T-cell (primary cell): Measurements from ENCODE around the gene MS4A15. TPM values are rescaled to one million over a fixed set of nuclear protein-coding genes. Genes with fewer than 3 reads are reported as not detected.

ENCODE experiments used
- ATAC-seq, 4 experiments: fragments of 200-7000 bp in 3 of 4; fragments of 150-1000 bp in 1 of 4; cut with Tn5 transposase; replicated peaks in 1 of 4; 1 replicate in 3 of 4; 2 replicates in 1 of 4; pipeline ENCODE4 v1.10.0; 2021; ENCODE audit warnings: moderate library complexity in 3 of 4, mild to moderate bottlenecking in 2 of 4, moderate number of reproducible peaks in 1 of 4
- CTCF ChIA-PET, 2 donors: fragments of 300-600 bp; sonication (Branson Sonifier 250); formaldehyde crosslinking; loops; one replicate each; lab custom pipeline; 2022; ENCODE audit warnings: antibody characterized with exemption in 2 of 2; lab: Charles Lee
- POLR2A ChIA-PET, 2 donors: fragments of 300-600 bp; sonication (Branson Sonifier 250); formaldehyde crosslinking; loops; one replicate each; lab custom pipeline; 2022; ENCODE audit warnings: antibody characterized with exemption in 2 of 2; lab: Charles Lee
- DNase-seq, 35 experiments: peaks; one replicate each; pipeline versions ENCODE4 v3.0.0 to v3.0.0-alpha.2; 2013 to 2023
- H3K27ac ChIP-seq: one replicate; pipeline ENCODE4 v1.5.1; 2013; ENCODE audit warnings: low read length
- H3K27me3 ChIP-seq, 2 experiments: replicated peaks in 1 of 2; 1 replicate in 1 of 2; 2 replicates in 1 of 2; pipeline versions ENCODE4 v1.6.1 to v1.7.0; 2013; ENCODE audit warnings: low read length in 1 of 2, mixed read lengths in 1 of 2; ENCODE audit not compliant: control insufficient read depth in 2 of 2, insufficient read depth in 2 of 2; ENCODE audit errors: extremely low read depth in 1 of 2
- H3K36me3 ChIP-seq, 2 donors: 1 replicate in 1 of 2; 2 replicates in 1 of 2; pipeline versions ENCODE4 v1.6.1 to v1.7.0; 2013; ENCODE audit warnings: low read length in 1 of 2; ENCODE audit not compliant: control insufficient read depth in 2 of 2, insufficient read depth in 1 of 2; ENCODE audit errors: extremely low read depth in 1 of 2
- H3K4me1 ChIP-seq, 2 experiments: 1 replicate in 1 of 2; 2 replicates in 1 of 2; pipeline versions ENCODE4 v1.6.1 to v1.7.0; 2013; ENCODE audit warnings: low read length in 2 of 2, mixed read lengths in 1 of 2; ENCODE audit not compliant: insufficient read depth in 2 of 2, control insufficient read depth in 1 of 2; ENCODE audit errors: extremely low read depth in 1 of 2
- H3K4me3 ChIP-seq, 2 donors: 1 replicate in 1 of 2; 2 replicates in 1 of 2; pipeline versions ENCODE4 v1.5.1 to v1.7.0; 2013; ENCODE audit warnings: mild to moderate bottlenecking in 2 of 2, low read length in 1 of 2, moderate library complexity in 1 of 2; ENCODE audit not compliant: control insufficient read depth in 1 of 2; ENCODE audit errors: extremely low read depth in 1 of 2
- H3K9me3 ChIP-seq: 2 replicates; pipeline ENCODE4 v1.7.0; 2013
- H3K27ac Mint-ChIP-seq, 2 donors: one replicate each; pipeline ENCODE4 v1.8.0; 2020 to 2021; ENCODE audit warnings: mild to moderate bottlenecking in 2 of 2, mixed read lengths in 2 of 2
- H3K27me3 Mint-ChIP-seq, 2 donors: one replicate each; pipeline ENCODE4 v1.8.0; 2021 to 2022; ENCODE audit warnings: mixed read lengths in 2 of 2
- H3K36me3 Mint-ChIP-seq: one replicate; pipeline ENCODE4 v1.8.0; 2021; ENCODE audit warnings: mixed read lengths
- H3K4me1 Mint-ChIP-seq, 3 donors: one replicate each; pipeline ENCODE4 v1.8.0; 2020 to 2022; ENCODE audit warnings: mixed read lengths in 3 of 3, mild to moderate bottlenecking in 1 of 3
- H3K4me3 Mint-ChIP-seq, 3 donors: one replicate each; pipeline ENCODE4 v1.8.0; 2020 to 2022; ENCODE audit warnings: mild to moderate bottlenecking in 3 of 3, mixed read lengths in 3 of 3, moderate library complexity in 3 of 3
- H3K9me3 Mint-ChIP-seq, 3 donors: one replicate each; pipeline ENCODE4 v1.8.0; 2020 to 2022; ENCODE audit warnings: mixed read lengths in 3 of 3
- WGBS: methylation state at CpG from one replicate; pipeline ENCODE4 v1.1.5; 2013; ENCODE audit warnings: missing lambda C conversion rate; ENCODE audit not compliant: insufficient coverage; 5-methylcytosine and 5-hydroxymethylcytosine counted together
- total RNA-seq, 35 experiments: library from RNA in 6 of 35; stranded (reverse) in 6 of 35; fragments of 120-200 nt in 1 of 35; gene quantifications; one replicate each; pipeline versions ENCODE4 v1.2.1 to v1.2.4 and lab custom pipeline; 2013 to 2026

MS4A15 gene
- total RNA-seq, 5 donors from 2014 or later (not counting 1 experiment from before 2014, with no cell fraction given) = not detected

DNA sequence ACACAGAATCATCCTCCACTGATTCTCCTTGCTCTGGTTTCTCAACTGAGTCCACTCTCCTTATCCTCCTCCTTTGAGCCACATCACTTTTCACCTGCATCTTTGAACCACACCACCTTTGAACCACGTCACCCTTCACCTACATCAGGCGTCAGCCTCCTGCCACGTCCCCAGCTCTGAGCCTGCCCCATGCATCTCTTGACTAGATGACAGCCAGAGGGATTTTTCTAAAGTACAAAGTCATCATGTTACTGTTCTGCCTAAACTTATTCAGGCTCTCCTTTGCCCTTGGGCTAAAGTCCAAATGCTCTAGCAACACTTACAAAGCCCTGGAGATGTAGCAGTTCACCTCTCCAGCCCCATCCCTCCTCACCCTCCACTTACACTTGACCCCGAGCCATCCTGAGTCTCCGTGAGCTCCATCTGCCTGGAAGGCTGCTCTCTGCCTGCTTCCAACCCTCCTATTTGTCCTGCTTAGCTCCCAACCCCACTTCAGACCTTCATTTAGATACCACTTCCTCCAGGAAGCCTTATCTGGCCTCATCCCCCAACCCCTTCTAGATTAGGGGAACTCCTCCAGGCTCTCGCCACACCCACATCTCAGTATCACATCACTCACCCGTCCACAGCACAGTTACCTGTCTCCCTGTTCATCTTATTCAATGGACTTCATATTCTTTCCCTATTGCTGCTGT lies 24.8 kb downstream of the MS4A15 start:
- ChIA-PET CTCF (interaction anchor here (0.7 to 0.8 kb wide), 2 partner anchors 19 to 854 kb away, joined by 3 to 6 read pairs; no protein-coding TSS in a partner anchor), POLR2A (interaction anchor here in 1 of 2 donors (0.6 kb wide), 1 partner anchor 1801 kb away, joined by 8 read pairs; no protein-coding TSS in a partner anchor)
- Mint-ChIP-seq H3K4me3 (no peak overlapping the region), H3K36me3 (no peaks in the 10 kb centered on the region), H3K27me3 (no peaks in the 10 kb centered on the region), H3K4me1 (no peaks in the 10 kb centered on the region), H3K27ac (no peak overlapping the region), H3K9me3 (no peaks in the 10 kb centered on the region)
- H3K27me3 ChIP-seq = peaks cover 2 to 5% of the 10 kb centered on the region in 2 experiments
- no peaks in the 10 kb centered on the region for H3K9me3 ChIP-seq
- ATAC-seq = no peak
- no peaks in the 10 kb centered on the region for H3K4me1 ChIP-seq
- no peak for DNase-seq
- no peaks in the 10 kb centered on the region for H3K36me3 ChIP-seq
- H3K4me3 ChIP-seq = no peak overlapping the region
- WGBS = 79% methylated on average over 7 of the region's 7 CpGs
- H3K27ac ChIP-seq = no peak overlapping the region

DNA sequence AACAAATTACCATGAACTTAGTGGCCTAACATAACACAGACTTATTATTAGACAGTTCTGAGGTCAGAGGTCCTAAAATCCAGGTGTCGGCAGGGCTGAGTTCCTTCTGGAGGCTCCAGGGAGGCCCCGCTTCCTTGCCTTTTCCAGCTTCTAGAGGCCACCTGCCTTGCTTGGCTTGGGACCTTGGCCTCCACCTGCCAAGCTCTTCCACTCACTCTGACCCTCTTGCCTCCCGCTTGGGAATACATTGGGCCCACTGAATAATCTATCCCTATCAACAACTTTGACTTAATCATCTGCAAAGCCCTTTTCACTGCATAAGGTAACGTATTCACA lies 25.3 kb downstream of the MS4A15 start:
- Mint-ChIP-seq H3K4me3 (no peak overlapping the region), H3K27ac (no peak overlapping the region), H3K27me3 (no peaks in the 10 kb centered on the region), H3K36me3 (no peaks in the 10 kb centered on the region), H3K4me1 (no peaks in the 10 kb centered on the region), H3K9me3 (no peaks in the 10 kb centered on the region)
- H3K27ac ChIP-seq = no peak overlapping the region
- no peak for ATAC-seq
- DNase-seq = no peak
- WGBS = 100% methylated on average over 2 of the region's 4 CpGs
- peaks cover 2 to 5% of the 10 kb centered on the region in 2 experiments for H3K27me3 ChIP-seq
- no peaks in the 10 kb centered on the region for H3K36me3 ChIP-seq
- POLR2A ChIA-PET = interaction anchor here in 1 of 2 donors (0.6 kb wide), 1 partner anchor 1801 kb away, joined by 8 read pairs; no protein-coding TSS in a partner anchor
- no peaks in the 10 kb centered on the region for H3K9me3 ChIP-seq
- H3K4me3 ChIP-seq = no peak overlapping the region
- CTCF ChIA-PET = interaction anchor here in 1 of 2 donors (0.7 kb wide), 1 partner anchor 853 kb away, joined by 6 read pairs; no protein-coding TSS in a partner anchor
- no peaks in the 10 kb centered on the region for H3K4me1 ChIP-seq

DNA sequence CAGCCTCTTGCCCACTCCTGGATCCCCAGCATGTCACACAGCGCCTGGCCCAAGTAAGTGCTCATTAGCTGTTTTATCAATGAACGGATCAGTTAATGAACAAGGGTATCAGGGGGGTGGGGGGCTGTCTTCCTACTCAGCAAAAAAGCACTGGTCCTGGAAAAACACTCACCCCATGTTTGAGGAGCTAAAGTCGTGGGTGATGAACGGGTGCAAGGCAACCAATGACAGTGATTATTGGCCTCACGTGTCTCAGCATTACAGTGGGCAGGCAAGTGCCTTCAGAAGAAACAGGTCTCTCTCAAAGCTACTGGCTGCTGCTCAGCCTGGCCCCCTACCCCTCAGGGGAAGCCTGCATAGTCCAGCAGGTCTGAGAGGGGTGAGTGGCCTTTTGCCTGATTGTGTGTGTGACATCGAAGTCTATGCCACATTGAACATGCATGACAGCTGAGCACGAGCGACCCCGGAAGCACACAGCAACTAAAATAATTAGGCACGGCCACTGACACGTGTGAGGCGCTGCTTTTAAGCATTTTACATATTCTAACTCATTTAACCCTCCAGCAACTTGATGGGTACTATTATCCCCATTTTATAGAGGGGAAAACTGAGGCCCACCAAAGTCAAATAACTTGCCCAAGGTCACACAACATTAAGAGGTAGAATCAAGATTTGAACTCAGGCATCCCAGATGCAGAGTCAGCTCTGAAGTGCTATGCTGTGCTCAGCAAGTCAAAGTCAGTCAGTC lies 25.9 kb downstream of the MS4A15 start:
- Mint-ChIP-seq H3K36me3 (no peaks in the 10 kb centered on the region), H3K4me3 (no peak overlapping the region), H3K27me3 (no peaks in the 10 kb centered on the region), H3K9me3 (no peaks in the 10 kb centered on the region), H3K4me1 (no peaks in the 10 kb centered on the region), H3K27ac (no peak overlapping the region)
- Histone ChIP-seq H3K27me3 (peaks cover 2 to 5% of the 10 kb centered on the region in 2 experiments), H3K9me3 (no peaks in the 10 kb centered on the region), H3K36me3 (no peaks in the 10 kb centered on the region), H3K4me3 (no peak overlapping the region), H3K4me1 (no peaks in the 10 kb centered on the region), H3K27ac (no peak overlapping the region)
- POLR2A ChIA-PET = interaction anchor here in 1 of 2 donors (0.6 kb wide), 1 partner anchor 1800 kb away, joined by 8 read pairs; no protein-coding TSS in a partner anchor
- CTCF ChIA-PET = interaction anchor here in 1 of 2 donors (0.7 kb wide), 1 partner anchor 852 kb away, joined by 6 read pairs; no protein-coding TSS in a partner anchor
- DNase-seq = no peak
- WGBS = 60% methylated on average over 3 of the region's 12 CpGs
- no peak for ATAC-seq

DNA sequence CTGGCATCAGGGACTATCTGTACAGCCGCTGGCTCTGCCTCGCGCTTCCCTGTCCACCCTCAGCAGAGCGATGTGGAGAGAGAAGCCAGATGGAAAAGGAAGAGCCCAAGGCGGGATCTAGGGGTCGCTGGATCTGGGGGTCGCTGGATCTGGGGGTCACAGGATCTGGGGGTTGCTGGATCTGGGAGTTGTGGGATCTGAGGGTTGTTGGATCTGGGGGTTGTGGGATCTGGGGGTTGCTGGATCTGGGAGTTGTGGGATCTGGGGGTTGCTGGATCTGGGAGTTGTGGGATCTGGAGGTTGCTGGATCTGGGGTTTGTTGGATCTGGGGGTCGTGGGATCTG lies 26.4 kb downstream of the MS4A15 start:
- ATAC-seq (no peak), DNase-seq (no peak)
- Mint-ChIP-seq H3K4me3 (no peak overlapping the region), H3K36me3 (no peaks in the 10 kb centered on the region), H3K4me1 (no peaks in the 10 kb centered on the region), H3K27me3 (no peaks in the 10 kb centered on the region), H3K27ac (no peak overlapping the region), H3K9me3 (no peaks in the 10 kb centered on the region)
- 94% methylated on average over 7 of the region's 8 CpGs for WGBS
- Histone ChIP-seq H3K4me3 (no peak overlapping the region), H3K4me1 (no peaks in the 10 kb centered on the region), H3K9me3 (no peaks in the 10 kb centered on the region), H3K27me3 (peaks cover 2 to 5% of the 10 kb centered on the region in 2 experiments), H3K36me3 (no peaks in the 10 kb centered on the region), H3K27ac (no peak overlapping the region)
- ChIA-PET CTCF (no interaction called here), POLR2A (no interaction called here)

DNA sequence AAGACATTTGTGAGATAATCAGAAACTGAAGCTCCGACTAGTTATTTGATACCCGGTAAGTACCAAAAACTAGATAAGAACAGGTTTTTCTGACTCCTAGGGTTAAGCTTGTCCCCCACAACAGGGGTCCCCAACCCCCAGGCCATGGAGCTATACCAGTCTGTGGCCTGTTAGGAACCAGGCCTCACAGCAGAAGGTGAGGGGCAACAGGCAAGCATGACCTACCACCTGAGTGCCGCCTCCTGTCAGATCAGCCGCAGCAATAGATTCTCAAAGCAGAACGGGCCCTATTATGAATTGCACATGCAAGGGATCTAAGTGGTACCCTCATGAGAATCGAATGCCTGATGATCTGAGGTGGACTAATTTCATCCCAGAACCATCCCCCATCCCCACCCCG lies 27.2 kb downstream of the MS4A15 start:
- H3K27ac ChIP-seq = no peak overlapping the region
- Mint-ChIP-seq H3K4me1 (peaks cover 0 to 2% (median 0%) of the 10 kb centered on the region in 3 donors), H3K36me3 (no peaks in the 10 kb centered on the region), H3K9me3 (no peaks in the 10 kb centered on the region), H3K4me3 (no peak overlapping the region), H3K27me3 (no peaks in the 10 kb centered on the region), H3K27ac (no peak overlapping the region)
- peaks cover 2 to 5% of the 10 kb centered on the region in 2 experiments for H3K27me3 ChIP-seq
- CTCF ChIA-PET = no interaction called here
- WGBS = 92% methylated on average over 4 of the region's 7 CpGs
- POLR2A ChIA-PET = no interaction called here
- no peaks in the 10 kb centered on the region for H3K9me3 ChIP-seq
- H3K4me1 ChIP-seq = no peaks in the 10 kb centered on the region
- H3K36me3 ChIP-seq = no peaks in the 10 kb centered on the region
- DNase-seq (no peak), ATAC-seq (no peak)
- no peak overlapping the region for H3K4me3 ChIP-seq

DNA sequence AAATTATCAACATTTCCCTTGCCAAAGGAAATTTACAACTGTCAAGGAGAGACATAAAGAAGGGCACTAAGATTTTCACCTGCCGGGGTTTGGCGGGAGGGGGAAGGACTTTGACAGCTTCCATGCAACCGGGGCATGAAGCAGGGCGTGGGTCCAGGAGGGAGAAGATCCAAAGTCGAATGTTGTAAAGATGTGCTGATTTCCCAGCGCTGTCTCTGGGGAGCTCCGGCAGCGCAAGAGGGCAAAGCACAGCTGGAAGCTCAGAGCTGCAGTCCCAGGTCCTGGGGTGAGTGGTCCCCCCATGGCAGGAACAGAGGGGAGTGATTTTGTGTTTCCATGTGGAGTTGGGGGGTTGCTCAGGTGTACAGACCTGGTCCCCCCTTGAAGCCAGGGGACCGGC lies 28.5 kb downstream of the MS4A15 start, which contains the start of gene MS4A10:
Gene MS4A10, plus strand, starts transcription at position 198 of the 400 bp plus-strand sequence. CDS start 5,003 bp downstream, outside the sequence.
- H3K4me3 ChIP-seq = no peak within 1 kb of the TSS
- no peak within 1 kb of the TSS for H3K4me3 Mint-ChIP-seq
- peaks cover 0 to 7% (median 0%) of the 10 kb centered on the region in 3 donors for H3K4me1 Mint-ChIP-seq
- H3K9me3 Mint-ChIP-seq = no peaks in the 10 kb centered on the region
- H3K36me3 ChIP-seq = no peaks in the 10 kb centered on the region
- WGBS = 82% methylated on average over 8 of the region's 9 CpGs
- H3K4me1 ChIP-seq = no peaks in the 10 kb centered on the region
- ChIA-PET POLR2A (no interaction called here), CTCF (no interaction called here)
- H3K27ac ChIP-seq = no peak within 1 kb of the TSS
- DNase-seq (no peak), ATAC-seq (no peak)
- H3K9me3 ChIP-seq = no peaks in the 10 kb centered on the region
- H3K27ac Mint-ChIP-seq = no peak within 1 kb of the TSS
- H3K27me3 Mint-ChIP-seq = no peaks in the 10 kb centered on the region
- H3K36me3 Mint-ChIP-seq = no peaks in the 10 kb centered on the region
- peaks cover under 1 to 5% of the 10 kb centered on the region in 2 experiments for H3K27me3 ChIP-seq
